HepG2 (cell line): ENCODE data around the gene ZDHHC24. TPM values are rescaled to one million over a fixed set of nuclear protein-coding genes. Genes with fewer than 3 reads are reported as not detected.

Source experiments
- DNMT1 ChIP-seq: sonication (generic); formaldehyde crosslinking; IDR thresholded peaks from 2 replicates; pipeline ENCODE4 v1.5.1; 2020; ENCODE audit warnings: mild to moderate bottlenecking, missing genetic modification reagents
- DR1 ChIP-seq: sonication (generic); formaldehyde crosslinking; IDR thresholded peaks from 2 replicates; pipeline ENCODE4 v1.8.0; 2021; ENCODE audit warnings: mild to moderate bottlenecking, missing genetic modification reagents, inconsistent platforms
- FOXP4 ChIP-seq: sonication (generic); formaldehyde crosslinking; IDR thresholded peaks from 2 replicates; pipeline ENCODE4 v1.4.0; 2020; ENCODE audit warnings: missing genetic modification reagents
- HMGXB3 ChIP-seq: sonication (generic); formaldehyde crosslinking; IDR thresholded peaks from 2 replicates; pipeline ENCODE4 v1.4.0; 2020; ENCODE audit warnings: missing genetic modification reagents, borderline replicate concordance
- JUND ChIP-seq: sonication (generic); formaldehyde crosslinking; IDR thresholded peaks from 2 replicates; pipeline ENCODE4 v1.8.0; 2022; ENCODE audit warnings: mild to moderate bottlenecking, missing genetic modification reagents
- KIAA2018 ChIP-seq: sonication (generic); formaldehyde crosslinking; IDR thresholded peaks from 2 replicates; pipeline ENCODE4 v1.5.0; 2020; ENCODE audit warnings: mild to moderate bottlenecking, missing genetic modification reagents, borderline replicate concordance
- SIX4 ChIP-seq: sonication (generic); formaldehyde crosslinking; IDR thresholded peaks from 2 replicates; pipeline ENCODE4 v1.4.0; 2020; ENCODE audit warnings: missing genetic modification reagents
- ZNF687 ChIP-seq: sonication (generic); formaldehyde crosslinking; IDR thresholded peaks from 2 replicates; pipeline ENCODE4 v1.5.1; 2020; ENCODE audit warnings: mild to moderate bottlenecking, missing genetic modification reagents, moderate library complexity
- polyA plus RNA-seq, 8 experiments: library from polyadenylated mRNA; depleted of rRNA in 3 of 8; stranded (reverse) in 7 of 8; unstranded in 1 of 8; fragments of >200 nt; fragmentation: Illumina TruSeq in 4 of 8; extraction: Trizol in 4 of 8; gene quantifications; 2 replicates each; pipeline versions ENCODE4 v1.2.1 to v1.2.3, GENCODE V29; 2011 to 2016; ENCODE audit warnings: low read depth in 4 of 8, missing spikeins in 1 of 8, mixed read lengths in 1 of 8; ENCODE audit not compliant: insufficient read depth in 1 of 8
- total RNA-seq, 5 experiments: library from RNA; depleted of rRNA; stranded (reverse); fragments of >200 nt; fragmentation: Illumina TruSeq; extraction: Trizol; gene quantifications; 2 replicates each; pipeline ENCODE4 v1.2.3, GENCODE V29; 2016; ENCODE audit warnings: low read depth in 1 of 5

The ZDHHC24 gene
- total and polyA plus RNA-seq, 2 of the 13 experiments (the other 11 are each of a cell fraction or from before 2014, with no cell fraction given), result 4.3 TPM

GRCh38 chr11:66510271-66510989, 35.4 kb downstream of the ZDHHC24 start, which contains the start of gene BBS1 (continued):
- TF ChIP-seq KIAA2018 (CRISPR knock-in tag) (no peak), SIX4 (0 out of 2 replicates have a peak, but pooled peaks have one; percentile 29), HMGXB3 (CRISPR knock-in tag) (peak; percentile 69; the same call in 1 of the 2 replicates), FOXP4 (no peak), JUND (CRISPR knock-in tag) (0 out of 2 replicates have a peak, but pooled peaks have one; percentile 37), ZNF687 (CRISPR knock-in tag) (peak; percentile 87), DNMT1 (CRISPR knock-in tag) (0 out of 2 replicates have a peak, but pooled peaks have one; percentile 49), DR1 (CRISPR knock-in tag) (peak; percentile 27; the same call in 1 of the 2 replicates)
